GM18508 (cell line): ENCODE measurements around the gene RAB1A.
"Not testable (repeated sequence)": the region's sequence is repeated elsewhere in the genome, so short reads cannot be mapped to it uniquely, and the experiment has no call there.

Source experiments
- ATAC-seq: cut with Tn5 transposase; IDR thresholded peaks from one replicate; pipeline ENCODE4 v1.9.1; 2021; ENCODE audit warnings: moderate number of reproducible peaks; ENCODE audit not compliant: insufficient read depth, unreplicated experiment

The RAB1A gene

DNA sequence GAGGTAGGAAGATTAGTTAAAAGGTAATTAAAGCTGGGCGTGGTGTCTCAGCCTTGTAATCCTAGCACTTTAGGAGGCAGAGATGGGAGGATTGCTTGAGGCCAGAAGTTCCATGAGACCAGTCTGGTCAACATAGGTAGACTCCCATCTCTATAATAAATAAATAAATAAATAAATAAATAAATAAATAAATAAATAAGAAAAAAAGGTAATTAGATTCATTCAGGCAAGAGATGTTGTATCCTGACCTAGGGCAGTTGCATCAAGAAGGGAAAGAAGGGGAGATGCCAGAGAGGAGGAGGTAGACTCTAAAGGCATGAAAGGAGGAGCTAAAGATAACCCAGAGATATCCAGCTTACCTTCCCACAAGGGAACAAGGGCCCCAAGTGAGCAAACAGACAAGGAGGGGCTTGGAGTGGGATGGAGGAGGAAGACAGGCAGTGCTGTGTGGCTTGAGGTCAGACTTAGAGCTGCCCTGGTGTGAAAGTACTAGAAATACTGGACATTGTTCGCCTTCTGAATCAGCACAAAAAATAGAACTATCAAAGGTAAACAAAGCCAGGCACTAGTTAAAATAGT lies 7.4 kb upstream of the RAB1A start:
- no peak for ATAC-seq

DNA sequence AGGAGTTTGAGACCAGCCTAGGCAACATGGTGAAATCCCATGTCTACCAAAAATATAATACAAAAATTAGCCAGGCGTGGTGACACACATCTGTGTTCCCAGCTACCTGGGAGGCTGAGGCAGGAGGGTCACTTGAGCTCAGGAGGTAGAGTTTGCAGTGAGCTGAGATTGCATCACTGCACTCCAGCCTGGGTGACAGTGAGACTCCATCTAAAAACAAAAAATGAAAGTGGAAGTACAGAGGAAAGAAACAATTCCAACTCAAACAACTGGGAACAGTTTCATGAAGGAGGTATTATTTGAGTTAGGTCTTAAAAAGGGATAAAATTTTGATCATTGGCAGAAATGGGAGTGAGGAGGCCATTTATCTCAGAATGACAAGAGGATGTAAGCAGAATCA lies 6.3 kb upstream of the RAB1A start:
- no peak for ATAC-seq

DNA sequence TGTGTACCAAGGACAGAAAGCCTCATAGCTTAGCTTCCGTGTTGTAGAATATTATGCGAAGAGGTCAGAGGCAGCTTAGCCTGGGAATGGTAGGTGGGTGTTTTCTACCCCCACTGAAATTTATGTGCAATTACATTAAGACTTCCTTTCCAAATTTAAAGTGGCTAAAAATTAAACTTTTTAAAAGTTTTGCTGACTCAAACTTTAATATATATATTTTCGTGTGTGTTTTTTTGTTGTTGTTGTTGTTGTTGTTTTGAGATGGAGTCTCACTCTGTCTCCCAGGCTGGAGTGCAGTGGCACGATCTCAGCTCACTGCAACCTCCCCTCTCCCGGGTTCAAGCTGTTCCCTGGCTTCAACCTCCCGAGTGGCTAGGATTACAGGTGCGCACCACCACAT lies 4.3 kb upstream of the RAB1A start:
- no peak for ATAC-seq

DNA sequence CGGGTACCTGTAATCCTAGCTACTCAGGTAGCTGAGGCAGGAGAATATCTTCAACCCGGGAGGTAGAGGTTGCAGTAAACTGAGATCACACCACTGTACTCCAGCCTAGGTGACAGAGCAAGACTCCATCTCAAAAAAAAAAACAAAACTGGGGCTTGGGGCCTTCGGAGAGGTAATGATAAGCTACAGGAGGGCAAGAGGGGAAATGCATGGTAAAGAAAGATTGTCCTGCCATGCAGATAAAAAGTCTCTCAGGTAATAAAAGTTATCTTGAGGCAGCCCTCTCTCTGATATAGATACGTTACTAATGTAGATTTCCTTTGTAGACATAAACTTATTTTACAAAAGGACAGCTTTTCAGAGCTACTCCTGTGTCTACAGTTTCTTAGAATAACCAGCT lies 3.7 kb upstream of the RAB1A start:
- ATAC-seq = no peak

DNA sequence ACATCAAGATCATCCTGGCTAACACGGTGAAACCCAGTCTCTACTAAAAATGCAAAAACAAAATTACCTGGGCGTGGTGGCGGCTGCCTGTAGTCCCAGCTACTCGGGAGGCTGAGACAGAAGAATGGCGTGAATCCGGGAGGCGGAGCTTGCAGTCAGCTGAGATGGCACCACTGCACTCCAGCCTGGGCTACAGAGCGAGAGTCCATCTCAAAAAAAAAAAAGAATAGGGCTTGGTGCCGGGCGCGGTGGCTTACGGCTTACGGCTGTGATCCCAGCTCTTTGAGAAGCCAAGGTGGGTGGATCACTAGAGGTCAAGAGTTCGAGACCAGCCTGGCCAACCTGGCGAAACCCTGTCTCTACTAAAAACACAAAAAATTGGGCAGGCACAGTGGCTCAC lies 3.0 kb upstream of the RAB1A start:
- ATAC-seq = not testable (repeated sequence)

DNA sequence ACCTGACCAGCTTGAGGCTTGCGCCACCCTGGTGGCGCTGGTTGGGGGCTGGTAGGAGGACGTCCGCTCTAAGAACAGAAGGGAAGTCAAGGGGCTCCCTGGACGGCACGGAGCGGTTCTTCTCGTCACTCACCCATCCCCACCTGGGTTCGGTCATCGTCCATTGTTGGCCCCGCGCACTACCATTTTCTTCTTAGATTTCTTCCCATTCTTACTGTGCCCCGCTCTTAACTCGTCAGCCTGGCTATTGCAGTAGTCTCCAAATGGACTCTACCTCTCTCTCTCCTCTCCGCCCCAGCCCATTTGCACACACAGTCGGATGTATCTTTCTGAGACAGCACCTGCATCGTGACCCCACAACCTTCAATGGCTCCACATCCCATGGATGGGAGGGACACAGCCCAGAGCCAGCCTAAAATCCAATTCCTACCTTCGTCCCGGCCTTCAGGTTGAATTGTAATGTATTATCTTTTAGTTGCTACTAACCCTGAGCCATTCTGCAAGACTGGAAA lies 814 bp upstream of the RAB1A start:
- ATAC-seq = peak; percentile 15

DNA sequence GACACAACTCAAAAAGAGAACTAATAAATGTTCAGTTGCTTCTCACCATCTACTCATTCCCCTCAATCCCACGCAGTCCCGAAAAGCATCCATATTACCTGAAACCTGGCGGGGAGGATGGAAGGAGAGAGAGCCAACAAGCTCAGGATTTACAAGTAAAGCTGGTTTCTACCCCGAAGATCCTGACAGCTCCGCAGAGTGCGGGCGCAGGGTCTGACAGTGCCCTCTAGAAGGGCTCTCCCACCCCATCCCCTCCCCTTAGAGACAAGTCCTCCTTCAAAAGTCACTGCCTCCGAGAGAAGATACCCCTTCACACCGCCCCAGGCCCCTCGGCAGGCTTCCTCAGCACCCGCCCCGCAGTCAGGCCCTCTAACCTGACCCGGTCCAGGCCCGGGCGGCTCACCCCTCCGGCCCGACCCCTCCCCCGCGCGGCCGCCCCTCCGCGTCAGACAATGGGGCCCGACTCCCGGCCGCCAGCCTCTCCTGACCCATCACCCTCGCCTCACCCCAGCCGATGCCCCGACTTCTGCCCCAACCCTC lies 550 bp downstream of the RAB1A start:
- ATAC-seq = no peak

DNA sequence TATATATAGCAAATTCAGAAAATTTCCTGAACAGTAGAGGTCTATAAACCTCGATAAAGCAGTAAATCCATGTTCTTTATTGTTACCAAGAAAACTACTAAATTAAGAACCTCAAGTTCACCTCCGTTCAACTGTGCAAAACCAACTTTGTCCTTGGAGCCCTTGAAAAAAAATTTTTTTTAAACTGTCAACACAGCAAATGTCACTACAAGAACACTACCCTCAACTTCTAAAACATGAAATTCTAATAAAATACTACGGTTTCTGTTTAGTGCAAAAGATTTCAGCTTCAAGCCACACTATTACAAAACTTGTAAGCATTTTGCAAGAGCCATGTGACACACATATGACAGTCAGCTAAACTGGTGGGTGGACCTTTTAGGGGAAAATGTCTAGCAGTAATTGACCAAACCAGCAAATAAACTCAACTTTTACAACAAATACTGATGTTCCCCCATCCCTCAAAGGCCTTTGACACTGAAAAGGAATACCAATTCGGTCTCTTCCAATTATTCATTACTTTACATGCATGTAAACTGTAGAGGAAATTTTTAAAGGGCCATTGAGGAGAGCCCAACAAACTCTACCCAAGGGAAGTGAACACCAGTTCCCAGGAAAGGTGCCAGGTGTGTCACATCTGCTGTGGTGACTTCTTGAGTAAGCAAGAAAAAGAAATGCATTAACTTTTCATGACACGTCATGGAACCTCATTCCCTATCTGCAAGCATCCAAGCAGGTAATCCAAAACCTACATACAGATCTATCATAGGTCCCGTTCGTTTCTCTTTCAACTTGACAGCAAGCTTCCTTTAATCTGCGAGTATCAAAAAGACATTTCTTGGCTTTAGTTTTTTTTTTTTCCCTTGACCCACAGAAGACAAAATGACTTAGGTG lies 1.4 kb downstream of the RAB1A start:
- ATAC-seq = no peak

DNA sequence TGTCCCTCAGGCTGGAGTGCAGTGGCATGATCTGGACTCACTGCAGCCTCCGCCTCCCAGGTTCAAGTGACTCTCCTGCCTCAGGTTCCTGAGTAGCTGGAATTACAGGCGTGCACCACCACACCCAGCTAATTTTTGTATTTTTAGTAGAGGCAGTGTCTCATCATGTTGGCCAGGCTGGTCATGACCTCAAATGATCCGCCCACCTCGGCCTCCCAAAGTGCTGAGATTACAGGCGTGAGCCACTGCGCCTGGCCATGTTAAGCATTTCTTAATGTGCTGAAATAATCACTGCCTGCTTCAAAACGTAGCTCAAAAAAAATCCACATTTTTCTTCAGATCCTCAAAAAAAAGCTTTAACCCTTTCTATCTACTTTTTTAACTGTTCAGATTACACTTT lies 4.4 kb downstream of the RAB1A start:
- not testable (repeated sequence) for ATAC-seq

DNA sequence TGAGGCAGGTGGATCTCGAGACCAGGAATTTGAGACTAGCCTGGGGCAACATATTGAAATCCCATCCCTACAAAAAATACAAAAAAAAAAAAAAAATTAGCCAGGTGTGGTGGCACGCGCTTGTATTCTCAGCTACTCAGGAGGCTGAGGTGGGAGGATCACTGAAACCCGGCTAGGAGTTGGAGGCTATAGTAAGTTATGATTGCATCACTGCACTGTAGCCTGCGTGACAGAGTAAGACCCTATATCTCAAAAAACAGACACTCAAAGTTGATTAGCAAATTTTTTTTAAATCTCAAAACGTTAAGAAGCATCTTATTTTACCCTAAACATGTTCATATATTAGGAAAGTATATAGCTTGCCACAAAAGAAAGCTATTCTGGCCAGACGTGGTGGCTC lies 7.6 kb downstream of the RAB1A start:
- ATAC-seq = no peak

DNA sequence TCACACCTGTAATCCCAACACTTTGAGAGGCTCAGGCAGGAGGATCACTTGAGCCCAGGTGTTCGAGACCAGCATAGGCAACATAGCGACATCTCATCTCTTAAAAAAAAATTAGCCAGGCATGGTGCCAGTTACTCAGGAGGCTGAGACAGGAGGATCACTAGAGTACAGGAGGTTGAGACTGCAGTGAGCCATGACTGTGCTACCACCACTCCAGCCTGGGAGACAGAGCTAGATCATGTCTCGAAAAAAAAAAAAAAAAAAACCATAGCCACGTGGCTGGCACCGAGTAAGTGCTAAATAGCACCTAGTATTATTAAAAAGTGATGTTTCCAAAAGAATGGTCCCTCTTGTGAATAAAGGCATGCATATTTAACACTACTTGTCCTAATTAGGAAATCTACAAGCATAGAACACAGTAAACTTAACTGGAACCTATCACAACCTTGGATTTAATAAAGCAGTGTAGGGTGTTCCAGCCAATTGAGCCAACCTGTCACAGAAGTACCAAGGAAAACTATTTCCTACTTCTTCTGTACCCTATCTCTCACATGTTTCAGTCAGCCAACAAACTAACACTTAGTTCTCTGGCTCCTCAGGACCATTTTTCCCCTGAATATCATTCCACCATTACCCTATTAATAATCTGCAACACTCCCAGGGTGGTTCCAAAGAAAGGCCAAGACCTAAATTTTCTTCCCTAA lies 8.8 kb downstream of the RAB1A start:
- no peak for ATAC-seq

DNA sequence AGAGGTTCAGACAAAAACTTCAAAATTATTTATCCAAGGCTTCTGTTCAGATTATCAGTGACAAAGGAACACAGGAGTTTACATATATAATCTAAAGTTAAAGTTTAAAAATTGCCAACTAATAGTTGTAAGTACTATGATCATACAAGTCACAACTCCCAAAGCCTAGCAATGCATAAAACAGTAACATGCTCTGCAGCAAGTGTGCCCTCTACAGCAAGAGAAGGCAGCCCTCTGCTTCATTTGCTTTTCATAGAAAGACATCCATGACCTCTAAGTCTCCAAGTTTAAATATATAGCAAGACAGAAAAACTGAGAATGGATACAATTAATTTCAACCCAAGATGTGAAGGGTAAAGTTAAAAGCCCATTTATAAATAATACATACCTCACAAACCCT lies 13.3 kb downstream of the RAB1A start:
- no peak for ATAC-seq

DNA sequence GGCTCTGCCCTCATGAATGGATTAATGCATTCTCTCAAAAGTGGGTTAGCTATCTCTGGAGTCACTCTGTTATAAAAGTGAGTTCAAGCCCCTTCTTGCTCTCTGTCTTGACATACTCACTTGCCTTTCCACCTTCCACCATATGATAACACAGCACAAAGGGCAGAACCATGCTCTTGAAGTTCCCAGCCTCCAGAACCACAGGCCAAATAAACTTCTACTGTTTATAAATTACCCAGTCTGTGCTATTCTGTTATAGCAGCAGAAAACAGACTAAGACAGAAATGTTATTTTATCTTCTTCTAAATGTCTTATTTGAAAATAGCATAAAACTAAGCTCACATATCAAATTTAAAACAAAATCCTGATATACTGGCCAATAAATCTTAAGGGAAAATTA lies 15.0 kb downstream of the RAB1A start:
- ATAC-seq = no peak

DNA sequence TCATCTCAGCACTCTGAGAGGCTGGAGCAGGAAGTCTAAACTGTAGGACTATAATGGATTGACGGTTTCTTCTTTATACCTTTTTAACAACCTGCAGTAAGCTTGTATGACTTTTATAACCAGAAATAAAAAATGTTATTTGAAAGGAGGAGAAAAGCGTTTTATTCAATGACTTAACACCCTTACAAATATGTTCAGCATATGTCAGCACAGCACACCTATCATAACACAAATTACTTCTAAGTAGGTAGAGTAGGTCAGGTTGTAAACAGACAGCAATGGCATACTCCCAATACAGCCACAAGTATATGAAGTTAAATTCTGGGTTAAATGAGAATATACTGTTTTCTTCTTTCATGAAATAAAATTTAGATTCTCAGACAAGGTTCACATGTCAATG lies 16.1 kb downstream of the RAB1A start:
- no peak for ATAC-seq

DNA sequence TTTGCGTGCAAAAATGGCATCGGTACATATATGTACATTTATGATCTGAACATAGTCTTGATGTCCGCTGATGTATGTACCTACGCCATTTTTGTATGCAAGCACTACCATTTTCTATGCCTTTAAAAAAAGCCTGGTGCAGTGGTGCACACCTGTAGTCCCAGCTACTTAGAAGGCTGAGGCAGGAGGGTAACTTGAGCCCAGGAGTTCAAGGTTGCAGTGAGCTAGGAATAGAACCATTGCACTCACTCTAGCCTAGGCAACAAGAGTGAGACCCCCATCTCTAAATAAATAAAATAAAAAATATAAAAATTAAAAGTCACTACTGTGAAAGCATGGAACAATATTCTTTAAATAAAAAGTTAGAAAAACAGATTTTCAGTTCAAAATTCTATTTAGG lies 16.7 kb downstream of the RAB1A start:
- no peak for ATAC-seq

DNA sequence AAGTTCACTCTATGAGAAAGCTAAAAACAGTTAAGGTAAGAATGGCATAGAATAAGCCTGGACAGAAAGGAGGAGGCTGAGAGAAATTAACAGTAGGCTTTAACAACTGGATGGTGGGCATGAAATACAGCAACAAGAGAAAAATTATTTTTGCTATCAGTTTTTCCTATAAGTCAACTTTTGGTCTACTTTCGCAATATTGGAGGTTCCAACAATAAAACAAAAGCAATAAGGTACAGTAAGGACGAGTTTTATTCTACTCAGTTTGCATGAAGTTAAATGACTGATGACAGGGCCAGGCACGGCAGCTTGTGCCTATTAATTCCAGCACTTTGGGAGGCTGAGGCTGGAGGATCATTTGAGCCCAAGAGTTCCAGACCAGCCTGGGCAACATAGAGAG lies 17.3 kb downstream of the RAB1A start:
- no peak for ATAC-seq

DNA sequence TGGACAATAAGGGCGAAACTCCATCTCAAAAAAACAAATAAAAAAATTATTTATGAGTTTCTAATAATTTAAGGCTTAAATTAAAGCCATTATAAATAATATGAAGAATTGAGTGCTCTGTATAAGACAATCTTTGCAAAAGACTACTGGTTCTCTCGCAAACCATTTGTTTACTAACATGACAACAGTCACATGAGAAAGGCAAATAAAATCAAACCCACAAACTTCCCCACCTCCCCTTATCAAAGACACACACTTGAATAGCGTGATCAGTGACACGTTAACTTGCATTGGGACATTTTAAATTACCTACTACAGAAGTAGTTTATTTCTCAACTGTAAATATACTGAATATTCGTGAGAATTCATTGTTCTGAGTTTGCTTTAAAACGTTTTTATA lies 21.1 kb downstream of the RAB1A start:
- no peak for ATAC-seq

DNA sequence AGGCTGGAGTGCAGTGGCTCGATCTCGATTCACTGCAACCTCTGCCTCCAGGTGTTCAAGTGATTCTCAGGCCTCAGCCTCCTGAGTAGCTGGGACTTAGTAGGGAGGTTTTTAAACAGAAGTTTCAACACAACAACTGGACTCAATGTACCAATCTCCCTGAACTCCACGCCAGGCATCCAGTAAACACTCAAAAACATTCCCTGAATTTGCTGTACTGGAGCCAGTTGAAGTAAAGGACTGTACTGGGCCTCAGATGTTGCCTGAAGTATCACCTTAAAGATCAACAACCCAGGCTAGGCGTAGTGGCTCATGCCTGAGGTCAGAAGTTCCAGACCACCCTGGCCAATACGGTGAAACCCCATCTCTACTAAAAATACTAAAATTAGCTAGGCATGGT lies 22.4 kb downstream of the RAB1A start:
- no peak for ATAC-seq

DNA sequence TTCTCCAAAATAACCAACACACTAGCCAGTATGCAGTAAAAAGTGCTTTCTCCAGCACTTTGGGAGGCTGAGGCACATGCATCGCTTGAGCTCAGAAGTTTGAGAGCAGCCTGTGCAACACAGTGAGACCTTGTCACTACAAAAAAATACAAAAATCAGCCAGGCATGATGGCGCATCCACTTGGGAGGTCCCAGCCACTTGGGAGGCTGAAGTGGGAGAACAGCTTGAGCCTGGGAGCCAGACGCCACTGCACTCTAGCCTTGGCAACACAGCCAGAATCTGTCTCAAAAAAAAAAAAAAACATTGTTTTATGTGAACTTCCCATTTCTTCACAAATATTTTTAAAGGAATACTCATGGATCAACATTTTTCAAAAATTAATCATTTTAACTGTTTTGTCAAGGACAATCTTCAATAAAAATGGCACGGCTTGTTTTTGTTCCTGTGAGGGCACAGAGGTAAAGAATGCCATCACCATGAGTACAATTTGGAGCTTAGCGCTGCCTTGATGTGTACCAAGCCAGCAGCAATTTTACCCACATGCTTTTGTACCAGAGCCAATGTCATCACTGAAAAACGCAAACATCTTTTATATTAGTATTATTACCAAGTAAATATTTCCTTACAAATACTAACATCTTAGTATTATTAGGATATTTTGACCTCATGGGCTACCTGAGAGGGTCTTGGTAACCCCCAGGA lies 26.7 kb downstream of the RAB1A start:
- no peak for ATAC-seq

DNA sequence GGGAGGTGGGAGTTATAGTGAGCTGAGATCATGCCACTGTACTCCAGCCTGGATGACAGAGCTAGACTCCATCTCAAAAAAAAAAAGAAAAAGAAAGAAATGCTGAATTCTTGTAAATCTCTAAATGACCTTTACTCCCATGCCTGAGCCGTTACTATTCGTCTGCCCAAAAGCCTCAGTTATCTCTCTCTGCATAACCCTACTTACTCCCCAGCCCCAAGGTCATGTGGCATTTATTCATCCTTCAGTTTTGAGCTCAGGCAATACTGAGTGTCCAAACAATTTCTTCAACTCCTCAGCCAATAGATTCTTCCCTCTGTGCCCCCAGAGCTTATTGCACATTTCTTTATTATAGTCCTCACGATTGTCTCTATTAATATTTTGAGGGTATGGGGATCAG lies 28.8 kb downstream of the RAB1A start:
- ATAC-seq = no peak
